HG03039 (cell line): ENCODE data around the gene TSPAN11.
"Not testable (repeated sequence)": the region's sequence is repeated elsewhere in the genome, so short reads cannot be mapped to it uniquely, and the experiment has no call there.

Experiments
- ATAC-seq: cut with Tn5 transposase; IDR thresholded peaks from one replicate; pipeline ENCODE4 v1.9.1; 2021; ENCODE audit warnings: mild to moderate bottlenecking, moderate library complexity; ENCODE audit not compliant: unreplicated experiment

The TSPAN11 gene

DNA sequence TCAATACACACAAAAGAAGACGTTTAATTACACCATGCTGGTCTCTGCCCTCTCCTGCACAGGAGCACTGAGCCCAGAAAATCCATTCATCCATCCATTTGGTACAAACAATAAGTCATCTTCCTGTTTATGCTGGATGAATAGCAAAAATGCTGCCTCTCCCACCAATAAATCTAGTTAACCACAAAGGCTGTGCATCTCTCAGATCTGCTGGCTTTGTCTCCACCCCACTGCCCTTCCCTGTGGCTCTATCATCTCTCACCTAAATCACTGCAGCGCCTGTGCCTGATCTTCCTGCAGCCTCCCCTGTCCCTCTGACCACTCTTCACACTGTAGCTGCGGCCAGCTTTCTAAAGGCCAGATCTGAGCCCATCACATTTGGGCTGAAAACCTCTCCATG is 74.2 kb downstream of the TSPAN11 start:
- ATAC-seq: no peak

DNA sequence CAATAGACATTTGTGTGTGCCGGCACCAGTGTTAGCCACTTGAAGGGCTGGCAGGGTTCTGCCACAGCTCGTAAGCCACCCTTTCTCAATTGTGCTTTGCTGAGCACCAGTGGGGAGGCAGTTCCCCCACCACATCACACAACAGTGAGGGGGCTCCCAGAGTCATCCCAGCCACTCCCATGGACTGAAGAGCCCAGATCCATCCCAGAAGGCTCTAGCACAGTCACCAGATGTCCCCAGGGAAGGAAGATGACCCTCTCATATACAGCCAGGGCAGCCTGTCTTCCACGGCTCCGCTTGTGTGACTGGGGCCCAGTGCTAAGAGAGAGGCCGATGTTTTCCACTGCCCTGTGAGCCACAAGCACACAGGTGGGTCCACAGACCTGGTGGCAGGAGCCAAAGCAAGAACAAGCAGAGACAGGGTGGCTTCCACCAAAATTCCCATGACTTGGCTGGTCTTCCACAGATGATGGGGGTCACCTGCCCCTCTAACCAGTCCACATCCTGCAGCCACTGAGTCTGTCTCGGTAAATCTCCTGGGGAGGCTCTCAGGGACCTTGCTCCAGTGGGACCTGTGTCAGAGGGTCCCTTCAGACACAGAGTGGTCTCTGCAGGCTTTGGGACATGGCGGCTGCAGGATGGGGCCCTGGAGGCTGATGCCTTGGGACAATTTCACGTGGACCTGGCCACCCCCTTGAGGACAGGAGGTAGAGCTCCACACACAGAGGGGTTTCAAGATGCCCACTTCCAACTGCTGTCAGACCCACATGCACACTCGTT is 75.2 kb downstream of the TSPAN11 start:
- ATAC-seq: no peak

DNA sequence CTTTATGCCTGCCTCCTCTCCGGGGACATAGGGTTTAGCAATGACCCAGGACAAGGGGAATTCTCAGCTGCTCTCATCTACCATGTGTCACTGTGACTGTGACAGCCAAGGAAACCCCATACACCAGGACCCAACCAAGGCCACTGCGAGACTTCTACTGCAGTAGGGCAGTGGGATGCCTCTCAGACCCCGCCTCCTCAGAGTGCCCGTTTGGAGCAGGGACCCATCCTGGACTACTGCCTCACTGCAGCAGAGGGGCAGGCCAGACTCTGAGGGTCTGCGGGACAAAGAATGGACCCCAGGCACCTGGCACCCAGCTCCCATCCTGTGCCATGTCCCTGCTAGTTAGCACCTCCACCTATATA is 75.8 kb downstream of the TSPAN11 start:
- no peak for ATAC-seq

DNA sequence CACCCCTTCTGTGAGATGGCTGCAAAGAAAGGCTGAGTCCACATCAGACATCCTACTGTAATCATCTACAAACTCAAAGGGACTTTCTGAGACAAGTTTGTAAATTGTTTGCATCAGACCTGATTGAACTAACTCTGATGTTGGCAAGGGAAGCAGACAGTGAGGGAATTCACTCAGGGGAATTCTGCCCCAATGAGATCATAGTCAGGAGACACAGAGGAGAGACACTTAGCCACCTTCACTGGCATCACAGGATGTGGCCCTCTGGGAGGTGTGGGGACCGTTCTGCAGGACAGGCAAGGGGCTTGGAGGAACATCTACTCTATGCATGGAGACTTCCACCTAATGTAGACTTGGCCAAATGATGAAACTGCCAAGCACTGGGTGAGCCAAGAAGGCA is 76.5 kb downstream of the TSPAN11 start:
- peak; percentile 48 for ATAC-seq

DNA sequence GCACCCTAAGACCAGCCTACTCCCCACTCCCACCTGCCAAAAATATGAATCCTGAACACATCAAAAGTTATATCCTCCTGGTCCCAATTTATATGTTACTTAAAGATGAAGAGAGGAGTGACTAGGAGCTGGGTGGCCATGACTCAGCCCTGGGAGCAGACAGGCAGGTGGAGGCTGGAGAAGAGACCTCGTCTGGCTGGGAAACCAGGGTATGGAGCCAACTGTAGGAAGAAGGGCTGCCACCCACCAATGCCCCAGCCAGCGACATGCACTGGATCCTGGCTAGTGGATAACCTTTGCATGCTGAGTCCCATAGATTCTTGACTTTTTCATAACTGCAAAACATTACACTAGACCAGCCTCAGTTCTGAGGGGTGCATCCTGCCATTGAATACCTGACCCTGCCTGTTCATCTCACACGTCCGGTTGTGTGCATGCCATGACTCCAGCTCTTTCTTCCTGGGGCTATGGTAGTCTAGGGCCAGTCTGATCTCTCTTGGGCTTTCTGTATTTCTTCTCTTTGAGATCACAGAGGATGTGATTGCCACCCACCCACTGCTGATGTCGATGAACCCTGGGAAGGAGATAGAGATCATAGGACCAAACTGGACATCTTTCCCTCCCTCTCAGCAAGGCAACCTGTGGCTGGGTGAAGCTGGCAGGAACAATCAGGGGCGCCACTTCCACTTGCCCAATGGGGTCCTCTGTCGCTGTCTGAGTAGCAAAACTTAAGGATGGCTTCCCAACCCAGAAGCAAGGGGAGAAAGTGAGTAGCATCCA is 77.5 kb downstream of the TSPAN11 start:
- no peak for ATAC-seq

DNA sequence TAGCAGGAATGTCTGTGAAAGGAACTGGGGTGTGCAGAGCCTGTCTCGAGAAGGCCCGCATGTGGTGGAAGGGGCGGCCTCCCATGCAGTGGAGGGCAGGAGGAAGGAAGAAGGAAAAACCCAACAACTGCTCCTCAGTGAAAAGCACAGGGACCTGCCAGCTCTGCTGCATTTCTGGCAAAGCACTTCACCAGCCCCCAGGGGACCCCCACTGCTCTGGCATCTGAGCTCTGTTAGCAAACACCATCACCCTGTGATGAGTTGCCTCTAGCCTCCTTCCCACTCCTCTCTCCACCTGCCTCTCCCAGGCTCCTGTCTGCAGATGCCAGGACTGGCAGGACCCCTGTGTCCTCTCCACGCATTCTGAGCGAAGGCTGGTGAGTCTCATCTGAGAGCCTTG is 78.1 kb downstream of the TSPAN11 start:
- ATAC-seq: no peak

DNA sequence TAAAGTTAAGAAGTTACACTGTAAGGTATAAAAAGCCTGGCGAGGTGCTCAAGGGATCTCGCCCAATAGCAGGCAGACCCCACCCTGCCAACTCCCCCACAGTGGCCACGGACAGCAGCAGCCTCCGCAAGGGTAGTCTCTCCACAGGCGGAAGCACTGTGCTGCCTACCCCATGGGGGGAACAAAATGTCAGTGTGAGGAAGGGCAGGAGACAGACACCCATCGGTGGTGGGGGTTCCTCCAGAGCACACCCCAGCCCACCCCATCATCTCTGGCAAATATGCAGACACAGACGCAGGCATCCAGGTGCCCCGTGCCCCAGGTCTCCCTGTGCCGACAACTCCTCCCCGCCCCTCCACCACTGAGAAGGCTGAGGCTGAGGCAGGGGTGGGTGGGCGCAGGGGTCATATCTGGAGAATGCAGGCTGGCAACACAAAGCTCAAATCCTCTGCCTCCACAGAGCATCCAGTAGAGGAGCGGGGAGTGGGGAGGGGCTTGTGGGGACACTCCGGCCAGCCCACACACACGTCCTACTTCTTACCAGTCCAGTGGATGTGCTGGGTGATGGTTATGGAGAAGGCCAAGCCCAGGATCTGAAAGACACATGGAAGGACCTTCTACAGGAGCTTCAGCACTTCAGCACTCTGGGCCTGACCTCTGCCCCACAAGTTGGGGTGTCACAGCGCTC is 78.9 kb downstream of the TSPAN11 start:
- ATAC-seq: no peak

DNA sequence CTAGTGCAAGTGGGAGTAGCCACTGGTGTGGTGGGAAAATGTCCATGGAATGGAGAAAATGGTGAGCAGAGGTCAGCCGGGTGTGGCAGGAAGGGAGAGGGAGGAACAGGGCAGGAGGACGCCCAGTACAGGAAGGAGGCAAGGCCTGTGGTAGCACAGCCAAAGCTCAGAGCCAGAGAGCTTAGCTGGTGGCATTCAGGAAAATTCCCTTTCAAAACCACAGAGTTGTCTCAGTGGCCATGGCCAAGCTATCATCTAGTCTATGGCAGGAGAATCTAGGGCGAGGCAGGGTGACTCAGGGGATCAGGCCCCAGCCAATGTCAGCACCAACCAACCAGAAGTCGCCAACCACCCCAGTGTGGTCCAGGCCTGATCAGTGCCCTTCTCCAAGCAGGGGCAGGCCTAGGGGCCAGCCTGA is 79.4 kb downstream of the TSPAN11 start:
- ATAC-seq: no peak

DNA sequence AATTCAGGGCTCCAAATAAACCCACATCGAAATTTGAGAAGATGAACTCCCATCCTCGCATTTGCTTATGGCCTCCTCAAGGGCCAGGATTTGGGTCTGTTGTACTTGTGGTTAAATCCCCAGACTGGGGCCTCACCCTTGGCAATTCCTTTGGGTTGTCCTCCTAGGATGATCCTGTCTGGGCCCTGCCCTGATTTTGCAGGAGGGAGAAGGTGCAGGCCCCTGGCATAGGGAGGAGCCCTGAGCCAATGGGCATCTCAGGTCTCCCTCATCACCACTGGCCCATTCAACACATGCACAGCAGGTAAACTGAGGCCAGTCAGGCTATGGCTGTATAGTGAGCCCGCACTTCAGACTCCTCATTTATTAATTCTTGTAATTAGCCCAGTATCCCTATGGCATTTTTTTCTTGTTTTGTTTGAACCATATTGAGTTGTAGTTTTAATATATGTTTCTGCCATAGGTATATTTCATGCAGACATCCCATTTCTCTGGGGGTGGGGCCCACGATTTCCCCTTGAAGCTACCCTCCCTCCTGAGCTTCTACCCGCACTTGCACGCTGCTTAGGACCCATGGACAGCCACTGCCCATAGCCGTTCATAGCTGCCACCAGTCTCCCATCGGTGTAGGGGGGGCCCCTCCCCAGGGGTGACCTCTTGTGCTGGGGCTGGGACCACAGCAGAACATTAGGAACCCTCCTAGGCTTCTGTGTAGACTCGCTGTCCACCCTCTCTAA is 80.0 kb downstream of the TSPAN11 start:
- no peak for ATAC-seq

DNA sequence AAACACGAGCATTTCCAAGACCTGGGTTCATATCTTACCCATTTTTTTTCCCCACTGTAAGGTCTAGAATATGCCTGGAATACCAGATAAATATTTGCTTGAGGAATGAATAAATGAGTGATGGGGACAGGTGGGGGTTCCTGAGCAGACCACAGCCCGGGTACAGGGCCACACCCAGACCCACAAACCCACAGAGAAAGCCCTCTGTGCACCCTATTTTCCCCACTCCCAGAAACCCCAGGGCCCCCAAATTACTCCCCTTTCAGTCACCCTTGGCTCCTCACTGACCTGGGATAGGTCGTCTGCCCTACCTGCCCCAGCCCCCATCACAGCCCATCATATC is 80.6 kb downstream of the TSPAN11 start:
- ATAC-seq: no peak

DNA sequence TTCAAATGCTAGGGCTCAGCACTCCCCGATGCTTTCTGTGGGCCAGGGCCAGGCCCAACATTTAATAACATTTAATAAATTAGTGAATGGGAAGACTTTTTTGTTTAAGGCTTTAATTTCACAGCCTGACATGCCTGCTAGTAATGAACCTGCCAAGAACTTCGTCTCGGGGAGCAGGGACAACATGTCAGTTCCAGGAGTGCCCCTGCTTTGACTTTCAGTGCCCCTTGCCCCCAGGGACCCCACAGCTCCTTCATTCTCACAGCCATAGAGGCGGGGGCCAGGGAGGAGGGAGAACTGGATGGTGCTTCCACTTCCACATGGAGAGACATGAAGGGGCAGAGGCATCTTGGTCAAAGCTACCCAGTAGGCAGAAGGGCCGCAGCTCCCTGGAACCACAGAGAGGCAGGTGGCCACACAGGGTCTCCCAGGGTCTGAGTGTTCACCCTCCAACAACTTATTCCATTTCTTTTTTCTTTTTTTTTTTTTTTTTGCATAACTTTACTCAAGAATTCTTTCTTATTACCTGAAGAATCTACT is 81.2 kb downstream of the TSPAN11 start:
- no peak for ATAC-seq

DNA sequence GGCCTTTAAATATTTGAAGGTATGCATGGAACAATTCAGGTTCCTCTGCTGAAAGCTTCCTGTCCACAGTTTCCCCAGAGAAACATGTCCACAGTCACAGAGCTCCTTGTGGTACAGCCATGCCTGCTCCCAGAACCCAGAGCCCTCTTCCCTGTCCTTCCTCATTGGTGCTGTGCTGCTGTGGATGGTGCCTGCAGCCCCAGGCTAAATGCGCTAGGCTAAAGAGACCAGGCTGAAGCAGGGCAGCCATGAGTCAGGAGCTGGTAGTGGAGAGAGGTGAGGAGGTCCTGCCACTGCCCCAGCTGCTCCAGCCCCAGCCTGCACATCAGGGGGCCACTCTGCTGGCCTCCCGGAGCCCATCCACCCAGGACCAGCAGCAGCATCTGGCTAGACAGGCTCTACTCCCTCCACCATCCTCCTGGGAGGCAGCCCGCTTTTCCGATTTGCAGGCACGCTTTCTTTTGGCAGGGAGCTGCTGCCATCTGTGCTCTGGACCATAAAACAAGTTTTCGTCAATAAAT is 81.8 kb downstream of the TSPAN11 start:
- no peak for ATAC-seq

DNA sequence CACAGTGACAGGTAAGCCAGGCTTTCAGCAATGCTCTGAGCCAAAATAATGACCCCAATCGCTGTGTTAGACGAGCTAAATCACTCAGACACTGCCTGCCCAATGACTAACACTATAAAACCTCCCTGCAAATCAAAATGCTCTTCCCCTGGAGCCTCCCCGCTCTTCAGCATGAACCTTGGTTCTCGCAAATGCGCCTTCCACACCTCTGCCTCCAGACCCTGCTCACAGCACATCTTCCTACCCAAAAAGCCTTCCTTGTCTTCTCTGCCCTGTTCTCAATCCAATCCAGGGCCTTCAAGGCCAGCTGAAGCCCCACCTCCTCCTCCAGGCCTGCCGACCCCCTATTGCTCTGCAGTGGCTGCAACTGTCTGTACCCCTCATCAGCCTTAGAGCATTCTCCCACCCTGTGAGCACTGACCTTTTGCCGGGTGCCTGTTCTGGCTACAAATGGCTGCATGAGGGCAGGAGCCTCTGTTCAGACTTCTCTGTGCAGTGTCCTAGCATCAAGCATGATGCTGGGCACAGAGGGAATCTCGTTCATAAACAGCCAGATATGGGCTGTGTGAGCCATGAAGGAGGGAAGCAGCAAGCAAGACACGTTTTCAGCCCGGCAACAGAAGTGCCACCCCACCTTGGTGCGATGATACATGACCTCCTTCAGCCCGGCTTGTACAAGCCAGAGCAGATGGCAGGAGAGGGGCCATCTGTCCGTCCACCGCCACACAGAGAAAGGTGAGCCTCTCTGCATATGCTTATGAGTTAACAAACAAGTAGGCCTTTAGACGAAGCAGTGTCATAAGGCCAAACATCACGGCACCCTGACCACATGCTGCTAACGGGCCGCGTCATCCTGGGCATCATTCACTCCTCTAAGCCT is 82.7 kb downstream of the TSPAN11 start:
- no peak for ATAC-seq

DNA sequence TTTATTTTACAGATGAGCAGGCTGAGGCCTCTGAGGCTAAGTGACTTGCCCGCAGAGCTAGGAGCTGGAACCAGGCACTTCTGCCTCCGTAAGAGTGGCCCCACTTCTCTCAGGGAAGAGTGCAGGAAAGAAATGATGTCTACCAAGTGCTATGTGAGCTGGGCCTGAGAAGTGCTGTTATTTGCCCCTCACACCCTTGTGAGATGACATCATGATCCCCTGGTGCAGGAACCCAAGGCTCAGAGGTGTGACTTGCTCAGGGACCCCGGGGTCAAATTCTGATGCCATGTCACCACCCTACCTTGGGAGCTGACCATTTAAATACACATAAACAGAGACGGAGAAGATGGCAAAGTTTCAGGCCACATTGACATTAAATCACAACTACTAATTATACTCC is 83.4 kb downstream of the TSPAN11 start:
- no peak for ATAC-seq

DNA sequence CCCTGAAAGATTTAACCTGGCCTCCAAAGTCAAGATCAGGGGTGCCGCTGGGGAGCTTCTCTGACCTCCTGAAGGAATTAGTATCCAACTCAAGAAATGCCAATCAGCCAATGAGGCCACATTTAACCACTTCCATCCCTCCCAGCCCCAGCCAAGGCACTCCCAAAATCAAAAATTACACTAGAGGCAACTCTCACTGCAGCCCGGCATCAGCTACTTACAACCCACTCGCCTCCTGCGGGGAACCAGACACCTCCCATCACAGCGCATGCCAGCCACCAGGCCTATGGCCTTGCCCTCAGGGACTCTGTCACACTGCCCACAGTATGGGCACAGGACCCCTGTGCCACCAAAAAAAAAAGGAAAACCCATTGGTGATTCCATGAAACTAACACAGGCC is 84.8 kb downstream of the TSPAN11 start:
- ATAC-seq: no peak

DNA sequence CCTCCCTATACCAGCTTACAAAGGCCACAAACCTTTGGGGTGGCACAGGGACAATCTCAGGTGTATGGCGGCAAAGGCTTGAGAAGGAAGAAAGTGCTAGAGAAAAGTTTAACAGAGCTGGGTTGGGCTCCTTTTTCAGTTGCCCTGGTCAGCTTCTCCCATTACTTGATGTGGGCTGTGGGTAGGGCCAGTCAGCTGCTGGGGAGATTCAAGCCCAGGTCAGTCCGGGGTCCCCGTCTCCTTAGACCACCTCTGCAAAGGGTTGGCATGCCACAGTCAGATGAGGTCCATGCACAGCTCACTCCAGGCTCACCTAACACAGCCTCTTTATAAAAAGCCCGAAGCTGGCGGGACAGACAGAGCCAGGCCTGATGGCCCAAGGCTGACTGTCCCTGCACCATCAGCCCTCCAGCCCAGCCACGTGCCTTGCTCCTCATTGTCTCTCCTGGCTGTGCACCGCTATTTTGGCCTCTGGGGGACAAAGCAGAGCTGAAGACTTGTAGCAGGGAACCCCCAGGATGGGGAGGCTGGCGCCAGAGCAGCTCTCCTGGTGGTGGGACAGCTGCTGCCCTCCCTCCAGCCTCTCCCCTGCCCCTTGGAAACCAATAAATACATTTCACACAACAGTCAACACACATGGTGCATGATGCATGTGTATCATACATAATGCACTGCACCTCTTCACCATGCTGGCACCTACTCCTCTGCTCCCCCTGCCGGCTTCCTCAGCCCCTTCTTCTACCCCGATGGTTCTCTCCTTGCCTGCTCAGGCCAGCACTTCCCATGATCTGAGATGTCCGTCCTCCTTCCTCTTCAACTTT is 85.4 kb downstream of the TSPAN11 start:
- no peak for ATAC-seq

DNA sequence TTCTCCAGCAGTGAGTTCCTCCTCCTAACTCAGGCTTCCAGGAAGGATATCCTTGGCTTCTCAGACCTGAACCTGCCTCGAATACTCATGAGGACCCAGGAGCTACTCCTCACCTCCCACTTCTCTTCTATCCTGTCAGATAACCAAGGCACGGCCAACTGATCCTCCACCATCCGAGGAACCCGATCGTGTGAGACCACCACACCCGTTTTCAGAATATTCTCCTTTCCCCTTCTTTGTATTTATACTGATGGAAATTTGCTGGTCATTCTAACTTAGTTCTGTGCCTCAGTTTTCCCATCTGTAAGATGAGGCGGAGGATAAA is 86.0 kb downstream of the TSPAN11 start:
- not testable (repeated sequence) for ATAC-seq

DNA sequence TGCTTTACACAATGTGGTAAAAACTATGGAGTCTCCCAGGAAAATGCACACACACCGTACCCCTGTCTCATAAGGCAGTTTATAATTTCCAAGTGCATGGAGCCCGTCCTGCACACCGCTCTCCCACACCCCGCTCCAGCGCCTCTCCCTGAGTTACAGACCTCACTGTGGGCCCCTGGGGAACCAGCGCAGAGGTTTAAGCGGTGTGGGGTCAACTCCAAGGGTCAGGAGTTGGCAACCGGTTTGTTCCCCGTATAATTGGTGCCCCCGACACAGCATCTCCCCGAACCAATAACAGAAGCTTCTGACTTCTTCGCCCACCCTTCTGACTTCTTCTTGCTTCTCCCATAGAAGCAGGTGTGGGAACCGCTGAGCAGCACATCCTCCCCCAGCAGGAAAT is 88.7 kb downstream of the TSPAN11 start:
- no peak for ATAC-seq

DNA sequence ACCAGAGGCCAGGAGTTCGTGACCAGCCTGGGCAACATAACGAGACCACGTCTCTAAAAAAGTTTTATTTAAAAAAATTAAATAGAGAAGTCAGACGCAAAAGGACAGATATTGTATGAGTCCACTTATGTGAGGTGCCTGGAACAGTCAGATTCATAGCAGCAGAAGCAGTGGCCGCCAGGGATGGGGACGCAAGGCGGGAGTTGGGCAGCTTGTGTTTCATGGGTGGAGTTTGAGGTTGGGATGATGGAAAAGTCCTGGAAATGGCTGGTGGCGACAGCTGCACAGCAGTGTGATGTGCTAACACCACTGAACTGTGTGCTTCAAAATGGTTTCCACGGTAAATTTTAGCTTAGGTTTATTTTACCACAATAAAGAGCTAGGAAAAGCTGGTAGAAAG is 89.5 kb downstream of the TSPAN11 start:
- no peak for ATAC-seq
